Liver (tissue), 9 donors: ENCODE data around the gene JCHAIN. TPM values are rescaled to one million over a fixed set of nuclear protein-coding genes. Genes with fewer than 3 reads are reported as not detected.

Experiments used
- DNase-seq: peaks from one replicate; pipeline ENCODE4 v3.0.0-alpha.2; 2017; ENCODE audit warnings: low spot score
- H3K27ac ChIP-seq, 2 donors: one replicate each; pipeline ENCODE4 v1.7.0; 2013; ENCODE audit warnings: inconsistent platforms in 2 of 2, low read length in 2 of 2, control low read depth in 1 of 2, low read depth in 1 of 2, mild to moderate bottlenecking in 1 of 2
- H3K27me3 ChIP-seq, 4 donors: one replicate each; pipeline versions ENCODE4 v1.6.1 to v1.7.0; 2013; ENCODE audit warnings: low read length in 3 of 4, inconsistent platforms in 1 of 4, mild to moderate bottlenecking in 1 of 4, moderate library complexity in 1 of 4; ENCODE audit not compliant: control insufficient read depth in 4 of 4, insufficient read depth in 4 of 4
- H3K36me3 ChIP-seq, 4 donors: one replicate each; pipeline versions ENCODE4 v1.6.1 to v1.7.0; 2013; ENCODE audit warnings: low read length in 3 of 4, mild to moderate bottlenecking in 3 of 4, low read depth in 1 of 4, moderate library complexity in 1 of 4; ENCODE audit not compliant: control insufficient read depth in 4 of 4, insufficient read depth in 3 of 4
- H3K4me1 ChIP-seq, 4 donors: one replicate each; pipeline versions ENCODE4 v1.6.1 to v1.7.0; 2013; ENCODE audit warnings: low read length in 3 of 4, mild to moderate bottlenecking in 3 of 4, moderate library complexity in 1 of 4; ENCODE audit not compliant: control insufficient read depth in 4 of 4, insufficient read depth in 4 of 4
- H3K4me3 ChIP-seq, 3 donors: one replicate each; pipeline versions ENCODE4 v1.6.1 to v1.7.0; 2013; ENCODE audit warnings: low read length in 3 of 3, control low read depth in 1 of 3, low read depth in 1 of 3, mild to moderate bottlenecking in 1 of 3
- H3K9ac ChIP-seq, 2 donors: one replicate each; pipeline ENCODE4 v1.7.0; 2013; ENCODE audit warnings: low read length in 2 of 2, mild to moderate bottlenecking in 2 of 2, moderate library complexity in 2 of 2, control low read depth in 1 of 2, low read depth in 1 of 2
- H3K9me3 ChIP-seq, 4 donors: one replicate each; pipeline versions ENCODE4 v1.6.1 to v1.7.0; 2013; ENCODE audit warnings: low read length in 3 of 4; ENCODE audit not compliant: control insufficient read depth in 4 of 4
- EGR1 ChIP-seq, 2 donors: IDR thresholded peaks; 2 replicates each; pipeline ENCODE4 v1.6.1; 2016 to 2018; ENCODE audit warnings: antibody characterized with exemption in 2 of 2, low read depth in 2 of 2
- FOXA1 ChIP-seq: IDR thresholded peaks from 2 replicates; pipeline ENCODE4 v1.6.1; 2016; ENCODE audit warnings: antibody characterized with exemption
- GABPA ChIP-seq, 2 donors: IDR thresholded peaks in 1 of 2; conservative IDR thresholded peaks in 1 of 2; 2 replicates each; pipeline ENCODE4 v1.6.1; 2016; ENCODE audit warnings: antibody characterized with exemption in 2 of 2, mild to moderate bottlenecking in 1 of 2, moderate library complexity in 1 of 2
- HNF4A ChIP-seq, 2 donors: conservative IDR thresholded peaks; 2 replicates each; pipeline ENCODE4 v1.6.1; 2016; ENCODE audit warnings: antibody characterized with exemption in 2 of 2, mild to moderate bottlenecking in 2 of 2
- HNF4G ChIP-seq: IDR thresholded peaks from 2 replicates; pipeline ENCODE4 v1.6.1; 2016; ENCODE audit warnings: antibody characterized with exemption
- JUND ChIP-seq, 2 donors: IDR thresholded peaks; 2 replicates each; pipeline ENCODE4 v1.6.1; 2016; ENCODE audit warnings: antibody characterized with exemption in 2 of 2
- NR2F2 ChIP-seq: IDR thresholded peaks from 2 replicates; pipeline ENCODE4 v1.6.1; 2016; ENCODE audit warnings: antibody characterized with exemption
- RAD21 ChIP-seq, 2 donors: IDR thresholded peaks; 2 replicates each; pipeline ENCODE4 v1.6.1; 2016; ENCODE audit warnings: antibody characterized with exemption in 2 of 2, mild to moderate bottlenecking in 2 of 2
- RXRA ChIP-seq, 2 donors: IDR thresholded peaks; 2 replicates each; pipeline ENCODE4 v1.6.1; 2017 to 2018; ENCODE audit warnings: antibody characterized with exemption in 2 of 2, mild to moderate bottlenecking in 1 of 2
- SP1 ChIP-seq: IDR thresholded peaks from 2 replicates; pipeline ENCODE4 v1.6.1; 2018; ENCODE audit warnings: antibody characterized with exemption, mild to moderate bottlenecking
- TAF1 ChIP-seq: conservative IDR thresholded peaks from 2 replicates; pipeline ENCODE4 v1.6.1; 2016; ENCODE audit warnings: antibody characterized with exemption, mild to moderate bottlenecking
- YY1 ChIP-seq: IDR thresholded peaks from 2 replicates; pipeline ENCODE4 v1.6.1; 2016; ENCODE audit warnings: antibody characterized with exemption, mild to moderate bottlenecking
- WGBS: extraction: QIAGEN DNeasy Blood & Tissue Kit; methylation state at CpG from one replicate; pipeline ENCODE4 v1.1.7; 2013; 5-methylcytosine and 5-hydroxymethylcytosine counted together
- polyA plus RNA-seq, 2 donors: library from polyadenylated mRNA; stranded (reverse) in 1 of 2; unstranded in 1 of 2; fragments of 200-250 nt in 1 of 2; fragments of >200 nt in 1 of 2; fragmentation: Nextera tagmentation in 1 of 2; extraction: Ambion mirVana in 1 of 2; gene quantifications; one replicate each; pipeline versions ENCODE4 v1.2.1 to v1.2.3, GENCODE V29; 2013 to 2015
- total RNA-seq, 2 donors: library from RNA; depleted of rRNA; stranded (reverse); fragments of >200 nt; gene quantifications; one replicate each; pipeline ENCODE4 v1.2.3, GENCODE V29; 2014
- TF ChIP-seq, protein P1 (sequence below): fragments of 150-350 bp; IDR thresholded peaks from 2 replicates; pipeline ENCODE4 v1.5.1; 2017; ENCODE audit warnings: improper control_type of control experiment, low read depth, low read length; ENCODE audit not compliant: missing input control
- TF ChIP-seq, protein P2 (sequence below): IDR thresholded peaks from 2 replicates; pipeline ENCODE4 v1.6.1; 2016; ENCODE audit warnings: antibody characterized with exemption, mild to moderate bottlenecking
- TF ChIP-seq, protein P3 (sequence below): IDR thresholded peaks from 2 replicates; pipeline ENCODE4 v1.6.1; 2016; ENCODE audit warnings: antibody characterized with exemption
- TF ChIP-seq, protein P4 (sequence below): IDR thresholded peaks from 2 replicates; pipeline ENCODE4 v1.6.1; 2016; ENCODE audit warnings: antibody characterized with exemption
- TF ChIP-seq, protein P5 (sequence below): IDR thresholded peaks from 2 replicates; pipeline ENCODE4 v1.6.1; 2016; ENCODE audit warnings: antibody characterized with exemption
- donor health status: healthy.
- donor health status: healthy.
- donor health status: healthy.
- donor health status: healthy.
- donor health status: healthy.

Gene JCHAIN
- total and polyA plus RNA-seq, 4 donors = 2.1 to 69.5 (median 9.7) TPM

DNA sequence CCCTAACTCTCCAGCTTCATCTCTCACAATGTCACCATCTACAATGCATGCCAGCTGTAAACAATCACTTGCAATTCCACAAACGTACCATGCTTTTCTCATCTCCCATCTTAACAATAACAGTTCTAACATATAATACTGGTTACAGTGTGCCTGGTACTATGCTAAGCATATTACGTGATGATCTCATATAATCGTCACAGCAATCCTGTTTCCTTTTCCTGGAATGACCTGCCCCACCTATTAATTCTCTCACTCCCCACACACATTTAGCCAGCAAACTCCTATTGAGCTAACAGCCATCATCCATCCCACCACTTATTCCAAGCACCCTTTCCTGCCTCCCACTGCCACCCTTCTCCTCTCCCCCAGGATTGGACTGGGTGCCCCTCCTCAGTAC, 7.9 kb downstream of the JCHAIN start:
- DNase-seq = no peak
- H3K9me3 ChIP-seq = no peaks in the 10 kb centered on the region
- 65% methylated on average over 3 of the region's 3 CpGs for WGBS

DNA sequence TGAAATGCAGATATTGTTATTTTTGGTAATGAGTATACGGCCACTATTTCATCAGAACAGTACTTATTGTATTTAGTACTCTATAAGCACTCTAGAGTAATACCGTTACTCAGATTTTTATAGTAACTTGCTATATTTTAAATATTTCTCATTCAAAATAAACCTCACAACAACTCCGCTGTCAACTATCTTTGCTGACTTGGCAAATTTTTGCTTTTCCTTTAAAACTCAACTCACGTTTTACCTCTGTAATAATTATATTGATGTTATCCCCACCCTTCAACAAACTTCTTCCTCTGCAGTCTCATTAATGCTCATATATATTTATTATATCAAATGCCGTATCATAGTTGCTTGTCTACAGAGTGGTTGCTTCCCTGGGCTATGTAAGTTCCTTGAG, 9.0 kb downstream of the JCHAIN start:
- no peak for DNase-seq
- Histone ChIP-seq H3K27me3 (no peaks in the 10 kb centered on the region), H3K4me1 (no peaks in the 10 kb centered on the region), H3K4me3 (no peak overlapping the region), H3K27ac (no peak overlapping the region), H3K36me3 (no peaks in the 10 kb centered on the region), H3K9me3 (no peaks in the 10 kb centered on the region), H3K9ac (no peak overlapping the region)
- 83% methylated on average over 5 of the region's 5 CpGs for WGBS
- no peak for TF ChIP-seq HNF4A (conservative IDR thresholded peaks at IDR 0.05)
- no peak for TF ChIP-seq SP1
- TF ChIP-seq, protein P1, sequence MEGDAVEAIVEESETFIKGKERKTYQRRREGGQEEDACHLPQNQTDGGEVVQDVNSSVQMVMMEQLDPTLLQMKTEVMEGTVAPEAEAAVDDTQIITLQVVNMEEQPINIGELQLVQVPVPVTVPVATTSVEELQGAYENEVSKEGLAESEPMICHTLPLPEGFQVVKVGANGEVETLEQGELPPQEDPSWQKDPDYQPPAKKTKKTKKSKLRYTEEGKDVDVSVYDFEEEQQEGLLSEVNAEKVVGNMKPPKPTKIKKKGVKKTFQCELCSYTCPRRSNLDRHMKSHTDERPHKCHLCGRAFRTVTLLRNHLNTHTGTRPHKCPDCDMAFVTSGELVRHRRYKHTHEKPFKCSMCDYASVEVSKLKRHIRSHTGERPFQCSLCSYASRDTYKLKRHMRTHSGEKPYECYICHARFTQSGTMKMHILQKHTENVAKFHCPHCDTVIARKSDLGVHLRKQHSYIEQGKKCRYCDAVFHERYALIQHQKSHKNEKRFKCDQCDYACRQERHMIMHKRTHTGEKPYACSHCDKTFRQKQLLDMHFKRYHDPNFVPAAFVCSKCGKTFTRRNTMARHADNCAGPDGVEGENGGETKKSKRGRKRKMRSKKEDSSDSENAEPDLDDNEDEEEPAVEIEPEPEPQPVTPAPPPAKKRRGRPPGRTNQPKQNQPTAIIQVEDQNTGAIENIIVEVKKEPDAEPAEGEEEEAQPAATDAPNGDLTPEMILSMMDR = no peak
- TF ChIP-seq JUND (IDR thresholded peaks at IDR 0.05) = no peak
- TF ChIP-seq YY1 = no peak
- no peak for TF ChIP-seq HNF4G
- TF ChIP-seq FOXA1 = no peak
- no peak for TF ChIP-seq RXRA (IDR thresholded peaks at IDR 0.05)
- no peak for TF ChIP-seq EGR1 (IDR thresholded peaks at IDR 0.05; ENCODE audit: low read depth in 2 of 2)
- TF ChIP-seq GABPA (IDR thresholded peaks at IDR 0.05 in 1 of 2, conservative IDR thresholded peaks at IDR 0.05 in 1 of 2) = no peak
- TF ChIP-seq RAD21 (IDR thresholded peaks at IDR 0.05) = no peak
- no peak for TF ChIP-seq NR2F2

More for the DNA sequence above, 7.9 kb downstream of the JCHAIN start:
- H3K27ac ChIP-seq = no peak overlapping the region
- no peak overlapping the region for H3K4me3 ChIP-seq
- no peaks in the 10 kb centered on the region for H3K36me3 ChIP-seq
- H3K9ac ChIP-seq = no peak overlapping the region
- H3K27me3 ChIP-seq = no peaks in the 10 kb centered on the region
- no peaks in the 10 kb centered on the region for H3K4me1 ChIP-seq
- TF ChIP-seq RXRA (IDR thresholded peaks at IDR 0.05) = no peak
- TF ChIP-seq, protein P2, sequence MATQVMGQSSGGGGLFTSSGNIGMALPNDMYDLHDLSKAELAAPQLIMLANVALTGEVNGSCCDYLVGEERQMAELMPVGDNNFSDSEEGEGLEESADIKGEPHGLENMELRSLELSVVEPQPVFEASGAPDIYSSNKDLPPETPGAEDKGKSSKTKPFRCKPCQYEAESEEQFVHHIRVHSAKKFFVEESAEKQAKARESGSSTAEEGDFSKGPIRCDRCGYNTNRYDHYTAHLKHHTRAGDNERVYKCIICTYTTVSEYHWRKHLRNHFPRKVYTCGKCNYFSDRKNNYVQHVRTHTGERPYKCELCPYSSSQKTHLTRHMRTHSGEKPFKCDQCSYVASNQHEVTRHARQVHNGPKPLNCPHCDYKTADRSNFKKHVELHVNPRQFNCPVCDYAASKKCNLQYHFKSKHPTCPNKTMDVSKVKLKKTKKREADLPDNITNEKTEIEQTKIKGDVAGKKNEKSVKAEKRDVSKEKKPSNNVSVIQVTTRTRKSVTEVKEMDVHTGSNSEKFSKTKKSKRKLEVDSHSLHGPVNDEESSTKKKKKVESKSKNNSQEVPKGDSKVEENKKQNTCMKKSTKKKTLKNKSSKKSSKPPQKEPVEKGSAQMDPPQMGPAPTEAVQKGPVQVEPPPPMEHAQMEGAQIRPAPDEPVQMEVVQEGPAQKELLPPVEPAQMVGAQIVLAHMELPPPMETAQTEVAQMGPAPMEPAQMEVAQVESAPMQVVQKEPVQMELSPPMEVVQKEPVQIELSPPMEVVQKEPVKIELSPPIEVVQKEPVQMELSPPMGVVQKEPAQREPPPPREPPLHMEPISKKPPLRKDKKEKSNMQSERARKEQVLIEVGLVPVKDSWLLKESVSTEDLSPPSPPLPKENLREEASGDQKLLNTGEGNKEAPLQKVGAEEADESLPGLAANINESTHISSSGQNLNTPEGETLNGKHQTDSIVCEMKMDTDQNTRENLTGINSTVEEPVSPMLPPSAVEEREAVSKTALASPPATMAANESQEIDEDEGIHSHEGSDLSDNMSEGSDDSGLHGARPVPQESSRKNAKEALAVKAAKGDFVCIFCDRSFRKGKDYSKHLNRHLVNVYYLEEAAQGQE = no peak
- TF ChIP-seq, protein P3, sequence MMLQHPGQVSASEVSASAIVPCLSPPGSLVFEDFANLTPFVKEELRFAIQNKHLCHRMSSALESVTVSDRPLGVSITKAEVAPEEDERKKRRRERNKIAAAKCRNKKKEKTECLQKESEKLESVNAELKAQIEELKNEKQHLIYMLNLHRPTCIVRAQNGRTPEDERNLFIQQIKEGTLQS = no peak
- TF ChIP-seq HNF4G = no peak
- TF ChIP-seq SP1 = no peak
- no peak for TF ChIP-seq GABPA (IDR thresholded peaks at IDR 0.05 in 1 of 2, conservative IDR thresholded peaks at IDR 0.05 in 1 of 2)
- no peak for TF ChIP-seq TAF1
- no peak for TF ChIP-seq NR2F2
- no peak for TF ChIP-seq HNF4A (conservative IDR thresholded peaks at IDR 0.05)
- no peak for TF ChIP-seq RAD21 (IDR thresholded peaks at IDR 0.05)
- TF ChIP-seq, protein P1 = no peak
- TF ChIP-seq, protein P4, sequence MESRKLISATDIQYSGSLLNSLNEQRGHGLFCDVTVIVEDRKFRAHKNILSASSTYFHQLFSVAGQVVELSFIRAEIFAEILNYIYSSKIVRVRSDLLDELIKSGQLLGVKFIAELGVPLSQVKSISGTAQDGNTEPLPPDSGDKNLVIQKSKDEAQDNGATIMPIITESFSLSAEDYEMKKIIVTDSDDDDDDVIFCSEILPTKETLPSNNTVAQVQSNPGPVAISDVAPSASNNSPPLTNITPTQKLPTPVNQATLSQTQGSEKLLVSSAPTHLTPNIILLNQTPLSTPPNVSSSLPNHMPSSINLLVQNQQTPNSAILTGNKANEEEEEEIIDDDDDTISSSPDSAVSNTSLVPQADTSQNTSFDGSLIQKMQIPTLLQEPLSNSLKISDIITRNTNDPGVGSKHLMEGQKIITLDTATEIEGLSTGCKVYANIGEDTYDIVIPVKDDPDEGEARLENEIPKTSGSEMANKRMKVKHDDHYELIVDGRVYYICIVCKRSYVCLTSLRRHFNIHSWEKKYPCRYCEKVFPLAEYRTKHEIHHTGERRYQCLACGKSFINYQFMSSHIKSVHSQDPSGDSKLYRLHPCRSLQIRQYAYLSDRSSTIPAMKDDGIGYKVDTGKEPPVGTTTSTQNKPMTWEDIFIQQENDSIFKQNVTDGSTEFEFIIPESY = no peak
- TF ChIP-seq YY1 = no peak
- TF ChIP-seq, protein P5, sequence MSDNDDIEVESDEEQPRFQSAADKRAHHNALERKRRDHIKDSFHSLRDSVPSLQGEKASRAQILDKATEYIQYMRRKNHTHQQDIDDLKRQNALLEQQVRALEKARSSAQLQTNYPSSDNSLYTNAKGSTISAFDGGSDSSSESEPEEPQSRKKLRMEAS = no peak
- TF ChIP-seq FOXA1 = no peak
